B cell (primary cell): ENCODE results near the gene TGFBR1.

Source experiments
- EZH2 ChIP-seq: IDR thresholded peaks from 2 replicates; pipeline ENCODE4 v1.6.1; 2012; ENCODE audit warnings: borderline replicate concordance, low read depth, mild to moderate bottlenecking, moderate library complexity, low read length; ENCODE audit not compliant: insufficient read depth, poor library complexity, severe bottlenecking
- TF ChIP-seq, protein P1 (sequence below): fragments of 200-600 bp; IDR thresholded peaks from one replicate; pipeline ENCODE4 v1.8.0; 2022; ENCODE audit warnings: antibody characterized with exemption, mild to moderate bottlenecking

DNA sequence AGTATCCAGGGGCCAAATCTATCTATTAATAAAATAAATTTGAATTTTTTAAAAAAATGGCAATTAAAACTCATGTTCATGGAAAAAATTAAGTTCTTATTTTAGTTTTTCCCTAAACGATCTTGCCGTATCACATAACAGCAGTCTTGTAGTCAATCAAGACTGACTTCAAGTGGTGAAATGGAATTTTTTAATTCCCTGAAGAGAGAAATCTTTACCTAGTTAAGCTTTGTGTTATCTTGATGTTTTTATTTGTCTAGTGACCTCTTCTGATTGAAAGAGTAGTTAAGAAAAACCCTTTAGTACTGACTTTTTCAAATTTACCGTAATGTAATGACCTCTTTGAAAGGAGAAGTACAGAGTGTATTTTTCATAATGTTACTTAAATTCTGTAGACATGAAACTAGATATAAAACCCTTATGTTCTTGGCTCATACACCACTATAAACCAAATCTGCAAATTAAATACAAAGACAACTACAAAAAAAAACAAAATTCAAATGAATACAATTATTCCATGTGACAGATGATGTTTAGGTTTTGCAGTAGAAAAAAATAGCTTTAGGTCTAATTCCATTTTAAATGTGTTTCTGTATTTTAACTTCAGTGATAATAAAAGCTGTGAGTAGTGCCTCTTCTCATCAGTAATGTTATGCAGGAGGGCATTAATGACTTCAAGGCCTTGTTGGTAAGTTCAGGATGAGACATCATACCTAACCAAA, 19.8 kb downstream of the TGFBR1 start:
- TF ChIP-seq, protein P1, sequence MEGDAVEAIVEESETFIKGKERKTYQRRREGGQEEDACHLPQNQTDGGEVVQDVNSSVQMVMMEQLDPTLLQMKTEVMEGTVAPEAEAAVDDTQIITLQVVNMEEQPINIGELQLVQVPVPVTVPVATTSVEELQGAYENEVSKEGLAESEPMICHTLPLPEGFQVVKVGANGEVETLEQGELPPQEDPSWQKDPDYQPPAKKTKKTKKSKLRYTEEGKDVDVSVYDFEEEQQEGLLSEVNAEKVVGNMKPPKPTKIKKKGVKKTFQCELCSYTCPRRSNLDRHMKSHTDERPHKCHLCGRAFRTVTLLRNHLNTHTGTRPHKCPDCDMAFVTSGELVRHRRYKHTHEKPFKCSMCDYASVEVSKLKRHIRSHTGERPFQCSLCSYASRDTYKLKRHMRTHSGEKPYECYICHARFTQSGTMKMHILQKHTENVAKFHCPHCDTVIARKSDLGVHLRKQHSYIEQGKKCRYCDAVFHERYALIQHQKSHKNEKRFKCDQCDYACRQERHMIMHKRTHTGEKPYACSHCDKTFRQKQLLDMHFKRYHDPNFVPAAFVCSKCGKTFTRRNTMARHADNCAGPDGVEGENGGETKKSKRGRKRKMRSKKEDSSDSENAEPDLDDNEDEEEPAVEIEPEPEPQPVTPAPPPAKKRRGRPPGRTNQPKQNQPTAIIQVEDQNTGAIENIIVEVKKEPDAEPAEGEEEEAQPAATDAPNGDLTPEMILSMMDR: no peak
- no peak for TF ChIP-seq EZH2
